ENCODE data around the gene AGPAT1.

Gene AGPAT1

GRCh38 chr6:32202186-32202585 is 26.3 kb upstream of the AGPAT1 start:
- TF ChIP-seq CTCF (IDR thresholded peaks at IDR 0.05; ENCODE audit: low read depth, low read length): no peak
- Histone ChIP-seq H3K4me3 (ENCODE audit: low read depth, low read length) (no peak overlapping the region), H3K4me1 (no peaks in the 10 kb centered on the region), H3K27me3 (peaks cover 5% of the 10 kb centered on the region; the same call in 1 of the 2 replicates), H3K36me3 (no peaks in the 10 kb centered on the region), H3K9me3 (no peaks in the 10 kb centered on the region)
- no peak for DNase-seq

- no peaks in the 10 kb centered on the region for H3K4me1 ChIP-seq
- H3K36me3 ChIP-seq: no peaks in the 10 kb centered on the region
- no peak for TF ChIP-seq CTCF (IDR thresholded peaks at IDR 0.05; ENCODE audit: low read depth, low read length)
- no peaks in the 10 kb centered on the region for H3K9me3 ChIP-seq
- H3K4me3 ChIP-seq (ENCODE audit: low read depth, low read length): no peak overlapping the region
- peaks cover 5% of the 10 kb centered on the region; the same call in 1 of the 2 replicates for H3K27me3 ChIP-seq
- no peak for DNase-seq
Measured at GRCh38 chr6:32200711-32201475, 25.0 kb upstream of the AGPAT1 start.

- Histone ChIP-seq H3K4me1 (peaks cover 2% of the 10 kb centered on the region; the same call in 1 of the 2 replicates), H3K27me3 (no peaks in the 10 kb centered on the region), H3K9me3 (no peaks in the 10 kb centered on the region), H3K4me3 (ENCODE audit: low read depth, low read length) (no peak overlapping the region), H3K36me3 (no peaks in the 10 kb centered on the region)
- DNase-seq: no peak
- TF ChIP-seq CTCF (IDR thresholded peaks at IDR 0.05; ENCODE audit: low read depth, low read length): no peak
Measured at GRCh38 chr6:32198866-32199265, 23.0 kb upstream of the AGPAT1 start.

- TF ChIP-seq CTCF (IDR thresholded peaks at IDR 0.05; ENCODE audit: low read depth, low read length): no peak
- H3K9me3 ChIP-seq: no peaks in the 10 kb centered on the region
Measured at GRCh38 chr6:32198345-32198696, 22.4 kb upstream of the AGPAT1 start.

GRCh38 chr6:32196682-32197616 is 21.1 kb upstream of the AGPAT1 start:
- Histone ChIP-seq H3K36me3 (no peaks in the 10 kb centered on the region), H3K4me1 (peaks cover 2% of the 10 kb centered on the region; the same call in 1 of the 2 replicates), H3K4me3 (ENCODE audit: low read depth, low read length) (peak overlapping the region; percentile 90), H3K9me3 (no peaks in the 10 kb centered on the region), H3K27me3 (no peaks in the 10 kb centered on the region)
- TF ChIP-seq CTCF (IDR thresholded peaks at IDR 0.05; ENCODE audit: low read depth, low read length): no peak
- no peak for DNase-seq

More at GRCh38 chr6:32198345-32198696, 22.4 kb upstream of the AGPAT1 start:
- Histone ChIP-seq H3K36me3 (no peaks in the 10 kb centered on the region), H3K4me3 (ENCODE audit: low read depth, low read length) (no peak overlapping the region), H3K27me3 (no peaks in the 10 kb centered on the region), H3K4me1 (peaks cover 2% of the 10 kb centered on the region; the same call in 1 of the 2 replicates)
- DNase-seq: no peak

All from BE2C (cell line).